CD4-positive, alpha-beta T cell (primary cell): ENCODE data around the gene C2CD4C. TPM values are rescaled to one million over a fixed set of nuclear protein-coding genes. Genes with fewer than 3 reads are reported as not detected.
"Not testable (repeated sequence)": the region's sequence is repeated elsewhere in the genome, so short reads cannot be mapped to it uniquely, and the experiment has no call there.

Source experiments
- ATAC-seq: fragments of 200-7000 bp; cut with Tn5 transposase; one replicate; pipeline ENCODE4 v1.10.0; 2022; ENCODE audit warnings: mild to moderate bottlenecking; ENCODE audit not compliant: poor library complexity
- CTCF ChIA-PET: fragments of 350-600 bp; sonication (Branson Sonifier 250); formaldehyde crosslinking; loops from one replicate; lab custom pipeline; 2021; ENCODE audit warnings: antibody characterized with exemption, inconsistent platforms; lab: Charles Lee
- POLR2A ChIA-PET: fragments of 350-600 bp; sonication (Branson Sonifier 250); formaldehyde crosslinking; loops from one replicate; lab custom pipeline; 2021; ENCODE audit warnings: antibody characterized with exemption, inconsistent platforms; lab: Charles Lee
- DNase-seq, 14 experiments: peaks; one replicate each; pipeline ENCODE4 v3.0.0-alpha.2; 2013 to 2020; ENCODE audit warnings: mixed read lengths in 2 of 14
- H3K27ac ChIP-seq, 2 donors: one replicate each; pipeline versions ENCODE4 v1.5.1 to v1.7.0; 2013; ENCODE audit warnings: low read length in 2 of 2, low read depth in 1 of 2, mild to moderate bottlenecking in 1 of 2
- H3K27me3 ChIP-seq, 2 experiments: 1 replicate in 1 of 2; 2 replicates in 1 of 2; pipeline versions ENCODE4 v1.6.1 to v1.7.0; 2013; ENCODE audit warnings: low read length in 2 of 2, control low read depth in 1 of 2, mild to moderate bottlenecking in 1 of 2, moderate library complexity in 1 of 2; ENCODE audit not compliant: insufficient read depth in 2 of 2, control insufficient read depth in 1 of 2
- H3K36me3 ChIP-seq: one replicate; pipeline ENCODE4 v1.6.1; 2013; ENCODE audit warnings: low read length, control low read depth; ENCODE audit not compliant: insufficient read depth
- H3K4me1 ChIP-seq: one replicate; pipeline ENCODE4 v1.6.1; 2013; ENCODE audit warnings: low read length, control low read depth; ENCODE audit not compliant: insufficient read depth
- H3K4me3 ChIP-seq: one replicate; pipeline ENCODE4 v1.5.1; 2013; ENCODE audit warnings: mild to moderate bottlenecking, low read length, moderate library complexity
- H3K9me3 ChIP-seq, 2 experiments: 1 replicate in 1 of 2; 2 replicates in 1 of 2; pipeline versions ENCODE4 v1.6.1 to v1.7.0; 2013; ENCODE audit warnings: low read length in 2 of 2, mild to moderate bottlenecking in 2 of 2, control low read depth in 1 of 2, moderate library complexity in 1 of 2; ENCODE audit not compliant: control insufficient read depth in 1 of 2, insufficient read depth in 1 of 2
- H3K27ac Mint-ChIP-seq: one replicate; pipeline ENCODE4 v1.8.0; 2020; ENCODE audit warnings: mixed read lengths
- H3K27me3 Mint-ChIP-seq: one replicate; pipeline ENCODE4 v1.8.0; 2021; ENCODE audit warnings: mixed read lengths
- H3K36me3 Mint-ChIP-seq: one replicate; pipeline ENCODE4 v1.8.0; 2021; ENCODE audit warnings: low read depth, mixed read lengths
- H3K4me1 Mint-ChIP-seq: one replicate; pipeline ENCODE4 v1.8.0; 2021; ENCODE audit warnings: low read depth, mixed read lengths
- H3K4me3 Mint-ChIP-seq: one replicate; pipeline ENCODE4 v1.8.0; 2020; ENCODE audit warnings: mild to moderate bottlenecking, mixed read lengths
- H3K9me3 Mint-ChIP-seq: one replicate; pipeline ENCODE4 v1.8.0; 2020; ENCODE audit warnings: mixed read lengths
- CTCF ChIP-seq: fragments of 200-600 bp; IDR thresholded peaks from one replicate; pipeline ENCODE4 v1.8.0; 2022; ENCODE audit warnings: antibody characterized with exemption, mild to moderate bottlenecking
- intact Hi-C, 2 experiments: fragments of 100-400 bp; cut with DNase I in 1 of 2; cut with micrococcal nuclease in 1 of 2; formaldehyde crosslinking; loops; one replicate each; pipeline versions ENCODE4 v1.15.1 to v1.9.0; 2023 to 2025; cut with DNase I, micrococcal nuclease
- total RNA-seq, 174 experiments: library from RNA in 2 of 174; stranded (reverse) in 2 of 174; gene quantifications; one replicate each; pipeline ENCODE4 v1.2.3 and lab custom pipeline; 2021 to 2026

Gene C2CD4C
- total RNA-seq, 2 experiments from 2014 or later, result not detected

GRCh38 chr19:428149-428548 lies 19.2 kb upstream of the C2CD4C start:
- H3K4me3 Mint-ChIP-seq, result no peak overlapping the region
- no peaks in the 10 kb centered on the region for H3K27me3 ChIP-seq
- peaks cover 0 to 12% of the 10 kb centered on the region in 2 experiments for H3K9me3 ChIP-seq
- H3K27me3 Mint-ChIP-seq, result no peaks in the 10 kb centered on the region
- H3K4me1 Mint-ChIP-seq, result no peaks in the 10 kb centered on the region
- no peak overlapping the region for H3K27ac Mint-ChIP-seq
- no peaks in the 10 kb centered on the region for H3K36me3 ChIP-seq
- intact Hi-C loops, result no loop called here
- CTCF ChIA-PET, result no interaction called here
- no peaks in the 10 kb centered on the region for H3K4me1 ChIP-seq
- H3K27ac ChIP-seq, result no peak overlapping the region
- H3K9me3 Mint-ChIP-seq, result no peaks in the 10 kb centered on the region
- ATAC-seq (no peak), DNase-seq (no peak)
- POLR2A ChIA-PET, result no interaction called here
- H3K36me3 Mint-ChIP-seq, result no peaks in the 10 kb centered on the region
- TF ChIP-seq CTCF, result no peak
- H3K4me3 ChIP-seq, result no peak overlapping the region

- H3K4me3 ChIP-seq, POLR2A ChIA-PET, H3K27ac ChIP-seq, CTCF ChIA-PET, H3K36me3 Mint-ChIP-seq, ATAC-seq, H3K27me3 Mint-ChIP-seq, H3K9me3 Mint-ChIP-seq, DNase-seq, H3K4me3 Mint-ChIP-seq, H3K4me1 ChIP-seq, H3K36me3 ChIP-seq, H3K27ac Mint-ChIP-seq, H3K4me1 Mint-ChIP-seq, H3K27me3 ChIP-seq, intact Hi-C loops: not testable (repeated sequence)
- H3K9me3 ChIP-seq, result peaks cover 0 to 12% of the 10 kb centered on the region in 2 experiments
Measured at GRCh38 chr19:427675-428074, 18.7 kb upstream of the C2CD4C start.

- Mint-ChIP-seq H3K9me3 (no peaks in the 10 kb centered on the region), H3K4me3 (no peak overlapping the region), H3K27ac (no peak overlapping the region), H3K4me1 (no peaks in the 10 kb centered on the region), H3K27me3 (no peaks in the 10 kb centered on the region), H3K36me3 (no peaks in the 10 kb centered on the region)
- no peaks in the 10 kb centered on the region for H3K4me1 ChIP-seq
- CTCF ChIA-PET, result no interaction called here
- DNase-seq (no peak), ATAC-seq (no peak)
- H3K9me3 ChIP-seq, result peaks cover 0 to 12% of the 10 kb centered on the region in 2 experiments
- H3K4me3 ChIP-seq, result no peak overlapping the region
- no peak overlapping the region for H3K27ac ChIP-seq
- TF ChIP-seq CTCF, result no peak
- H3K27me3 ChIP-seq, result no peaks in the 10 kb centered on the region
- H3K36me3 ChIP-seq, result no peaks in the 10 kb centered on the region
- POLR2A ChIA-PET, result no interaction called here
- intact Hi-C loops, result no loop called here
Measured at GRCh38 chr19:426725-427445, 17.9 kb upstream of the C2CD4C start.

GRCh38 chr19:425056-425455 lies 16.1 kb upstream of the C2CD4C start:
- H3K27ac Mint-ChIP-seq, result no peak overlapping the region
- no peaks in the 10 kb centered on the region for H3K9me3 Mint-ChIP-seq
- DNase-seq, result no peak
- CTCF ChIA-PET, result no interaction called here
- H3K36me3 Mint-ChIP-seq, result no peaks in the 10 kb centered on the region
- POLR2A ChIA-PET, result no interaction called here
- Histone ChIP-seq H3K27ac (no peak overlapping the region), H3K27me3 (peaks cover 0 to 2% of the 10 kb centered on the region in 2 experiments), H3K9me3 (peaks cover 0 to 7% of the 10 kb centered on the region in 2 experiments), H3K4me1 (no peaks in the 10 kb centered on the region), H3K4me3 (no peak overlapping the region), H3K36me3 (no peaks in the 10 kb centered on the region)
- H3K27me3 Mint-ChIP-seq, result no peaks in the 10 kb centered on the region
- no peak for ATAC-seq
- H3K4me3 Mint-ChIP-seq, result no peak overlapping the region
- intact Hi-C loops, result no loop called here
- no peak for TF ChIP-seq CTCF
- H3K4me1 Mint-ChIP-seq, result no peaks in the 10 kb centered on the region
